Measurements from ENCODE around the gene ZSWIM6.

The ZSWIM6 gene

GRCh38 chr5:61333321-61333953, 1.4 kb downstream of the ZSWIM6 start:
- no peak for DNase-seq

- DNase-seq = no peak
Measured at GRCh38 chr5:61333954-61334867, 2.2 kb downstream of the ZSWIM6 start.

GRCh38 chr5:61334868-61335615, 3.0 kb downstream of the ZSWIM6 start:
- DNase-seq = no peak

- DNase-seq = no peak
Measured at GRCh38 chr5:61339764-61340163, 7.7 kb downstream of the ZSWIM6 start.

GRCh38 chr5:61340775-61341361, 8.8 kb downstream of the ZSWIM6 start:
- no peak for DNase-seq

- no peak for DNase-seq
Measured at GRCh38 chr5:61342071-61342501, 10.0 kb downstream of the ZSWIM6 start.

GRCh38 chr5:61344187-61344944, 12.3 kb downstream of the ZSWIM6 start:
- DNase-seq = no peak

- no peak for DNase-seq
Measured at GRCh38 chr5:61346511-61346910, 14.5 kb downstream of the ZSWIM6 start.

- DNase-seq = no peak
Measured at GRCh38 chr5:61347080-61347479, 15.0 kb downstream of the ZSWIM6 start.

- DNase-seq = no peak
Measured at GRCh38 chr5:61348447-61348846, 16.4 kb downstream of the ZSWIM6 start.

GRCh38 chr5:61349935-61350334, 17.9 kb downstream of the ZSWIM6 start:
- no peak for DNase-seq

GRCh38 chr5:61350535-61350934, 18.5 kb downstream of the ZSWIM6 start:
- DNase-seq = no peak

GRCh38 chr5:61351733-61352132, 19.7 kb downstream of the ZSWIM6 start:
- DNase-seq = no peak

- DNase-seq = no peak
Measured at GRCh38 chr5:61352180-61352579, 20.1 kb downstream of the ZSWIM6 start.

GRCh38 chr5:61352612-61353156, 20.6 kb downstream of the ZSWIM6 start:
- DNase-seq = no peak

- DNase-seq = no peak
Measured at GRCh38 chr5:61353293-61353692, 21.2 kb downstream of the ZSWIM6 start.

GRCh38 chr5:61354199-61354598, 22.1 kb downstream of the ZSWIM6 start:
- DNase-seq = no peak

- DNase-seq = no peak
Measured at GRCh38 chr5:61357745-61358144, 25.7 kb downstream of the ZSWIM6 start.

- no peak for DNase-seq
Measured at GRCh38 chr5:61362796-61363368, 30.8 kb downstream of the ZSWIM6 start.

- DNase-seq = no peak
Measured at GRCh38 chr5:61363401-61364114, 31.5 kb downstream of the ZSWIM6 start.

Measured in NCI-H2171 treated with DMSO at 0.1 percent for 48 hours (cell line).